Mesenteric fat pad (tissue), 1 donor: ENCODE results near the gene PFKP. TPM values are rescaled to one million over a fixed set of nuclear protein-coding genes. Genes with fewer than 3 reads are reported as not detected.
"Not testable (repeated sequence)": the region's sequence is repeated elsewhere in the genome, so short reads cannot be mapped to it uniquely, and the experiment has no call there.

Experiments
- DNase-seq: peaks from one replicate; pipeline ENCODE4 v3.0.0-alpha.2; 2020; ENCODE audit warnings: low spot score
- total RNA-seq: library from RNA; stranded (reverse); fragmentation: NEBNext Ultra II Directional; extraction: Animal tissue kit (Norgen Biotek cat#: 25700); gene quantifications from one replicate; pipeline ENCODE4 v1.2.1, GENCODE V29; 2021
- donor health status: DM: yes; HTN: yes; CAD: no.

The PFKP gene
- total RNA-seq, 1 donor from 2014 or later, result 37.9 TPM

GRCh38 chr10:3046981-3047547 lies 20.3 kb upstream of the PFKP start:
- DNase-seq, result no peak

DNA sequence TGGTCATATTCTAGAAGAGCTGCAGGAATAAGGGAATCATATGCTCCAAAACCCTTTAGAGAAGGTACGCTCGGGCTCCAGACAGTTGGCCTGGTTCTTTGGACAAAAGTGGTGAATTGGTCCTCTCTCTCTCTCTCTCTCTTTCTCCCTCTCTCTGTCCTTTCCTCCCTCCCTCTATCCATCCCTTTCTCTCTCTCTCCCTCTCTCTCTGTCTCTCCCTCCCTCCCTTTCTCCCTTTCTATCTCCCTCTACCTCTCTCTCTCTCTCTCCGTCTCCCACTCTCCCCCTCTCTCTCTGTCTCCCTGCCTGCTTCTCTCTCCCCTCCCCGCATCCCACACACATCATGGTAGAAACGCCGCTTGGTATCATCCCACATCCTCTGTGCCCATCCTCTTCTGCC lies 19.8 kb upstream of the PFKP start:
- no peak for DNase-seq

- no peak for DNase-seq
These were observed 19.0 kb upstream of the PFKP start for GRCh38 chr10:3048119-3049019.

DNA sequence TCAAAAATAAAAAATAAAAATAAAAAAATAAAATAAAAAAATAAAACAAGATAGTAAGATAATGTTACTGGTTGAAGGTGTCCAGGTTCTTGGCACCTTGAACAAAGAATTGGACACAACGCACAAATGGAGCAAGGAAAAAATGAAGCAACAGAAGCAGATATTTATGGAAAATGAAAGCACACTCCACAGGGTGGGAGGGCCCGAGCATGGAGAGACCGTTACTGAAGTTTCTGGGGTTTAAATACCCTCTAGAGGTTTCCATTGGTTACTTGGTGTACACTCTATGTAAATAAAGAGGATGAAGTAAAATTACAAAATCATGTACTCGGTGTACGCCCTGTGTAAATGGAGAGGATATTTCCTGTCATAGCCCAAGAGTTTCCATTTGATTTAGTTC lies 15.7 kb upstream of the PFKP start:
- no peak for DNase-seq

DNA sequence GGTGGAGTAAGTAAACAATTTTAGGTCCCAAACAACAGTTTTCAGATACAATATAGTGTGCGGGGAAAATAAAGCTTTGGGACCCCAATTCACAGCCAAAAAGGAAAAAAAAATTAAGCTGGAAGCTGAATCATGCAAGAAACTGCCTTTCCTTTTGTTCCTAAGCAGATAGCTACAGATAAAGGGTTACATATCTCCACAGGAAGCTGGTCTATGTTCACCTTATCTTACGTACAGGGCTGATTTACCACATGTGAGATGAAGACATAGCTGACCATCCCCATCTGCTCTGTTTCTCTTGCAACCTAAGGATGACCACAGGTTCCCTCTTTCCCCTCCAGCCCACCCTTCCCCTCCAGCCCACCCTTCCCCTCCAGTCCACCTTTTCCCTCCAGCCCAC lies 14.2 kb upstream of the PFKP start:
- DNase-seq, result no peak

GRCh38 chr10:3054183-3054850 lies 13.0 kb upstream of the PFKP start:
- no peak for DNase-seq

DNA sequence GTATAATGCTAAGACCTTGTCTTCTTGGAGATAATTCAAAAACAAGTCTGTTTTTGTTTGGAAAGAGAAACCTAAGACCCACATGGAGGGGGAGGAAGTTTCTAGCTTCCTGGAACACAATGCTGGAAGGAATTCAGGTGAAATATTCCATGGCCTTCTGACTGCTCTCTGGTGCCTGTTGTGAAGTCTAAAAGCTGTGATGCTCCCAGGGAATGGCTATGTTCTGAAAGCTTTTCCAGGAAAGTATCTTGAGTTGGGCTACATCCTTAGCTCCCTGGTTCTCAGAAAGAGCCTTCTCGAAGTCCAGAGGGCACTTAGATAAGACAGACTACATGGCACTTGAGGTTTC lies 12.5 kb upstream of the PFKP start:
- DNase-seq, result no peak

DNA sequence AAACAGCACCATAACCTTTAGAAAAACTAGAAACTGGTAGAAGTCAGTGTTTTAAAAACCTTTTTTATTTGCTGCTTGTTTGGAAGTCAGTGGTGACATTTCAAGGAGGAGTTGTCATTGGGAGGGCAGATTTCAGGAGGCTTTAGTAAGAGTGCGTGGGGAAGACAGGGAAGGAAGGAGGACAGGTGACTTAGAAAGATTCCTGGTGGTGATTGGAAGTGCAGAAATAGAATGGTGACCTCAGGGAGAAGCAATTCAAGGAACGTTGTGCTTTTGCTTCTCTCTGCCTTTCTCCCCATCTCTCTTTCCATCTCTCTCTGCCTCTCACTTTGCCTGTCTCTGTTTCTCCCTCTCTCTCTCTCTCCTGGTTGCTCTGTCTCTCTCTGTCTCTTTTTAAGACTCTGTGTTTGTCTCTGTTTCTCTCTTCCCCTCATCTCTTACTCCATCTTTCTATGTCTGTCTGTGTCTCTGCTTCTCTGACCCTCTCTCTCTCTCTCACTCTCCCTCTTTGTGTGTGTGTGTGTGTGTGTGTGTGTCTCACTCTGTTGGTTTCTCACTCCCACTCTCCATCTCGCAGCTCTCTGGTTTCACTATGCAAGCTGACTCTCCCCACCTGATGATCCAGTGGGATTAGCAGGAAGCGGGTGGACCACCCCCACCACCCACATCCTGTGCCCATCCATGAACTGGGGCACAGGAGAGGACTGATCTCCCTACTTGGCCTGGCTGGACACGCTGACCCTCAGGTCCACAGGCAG lies 10.9 kb upstream of the PFKP start:
- DNase-seq, result no peak

- no peak for DNase-seq
These were observed 9.4 kb upstream of the PFKP start for GRCh38 chr10:3057946-3058345.

- no peak for DNase-seq
These were observed 7.4 kb upstream of the PFKP start for GRCh38 chr10:3059974-3060373.

DNA sequence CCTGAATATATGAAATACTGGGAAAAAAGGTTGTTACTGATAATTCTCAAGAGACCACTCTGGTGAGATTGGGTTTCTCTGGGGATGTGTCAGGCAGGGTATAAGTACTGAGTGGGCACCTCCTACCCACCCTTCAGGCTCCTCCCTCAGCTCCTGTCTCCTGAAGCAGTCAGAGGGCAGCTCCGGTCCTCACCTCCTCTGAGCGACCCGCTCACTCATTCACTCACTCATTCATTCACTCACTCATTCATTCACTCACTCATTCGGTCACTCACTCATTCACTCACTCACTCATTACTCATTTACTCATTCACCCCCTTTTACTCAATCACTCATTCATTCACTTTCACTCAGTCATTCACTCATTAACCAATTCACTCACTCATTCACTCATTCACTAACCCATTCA lies 6.9 kb upstream of the PFKP start:
- DNase-seq, result no peak

GRCh38 chr10:3061323-3061898 lies 5.9 kb upstream of the PFKP start:
- DNase-seq, result not testable (repeated sequence)

- no peak for DNase-seq
These were observed 4.7 kb upstream of the PFKP start for GRCh38 chr10:3062502-3063186.

DNA sequence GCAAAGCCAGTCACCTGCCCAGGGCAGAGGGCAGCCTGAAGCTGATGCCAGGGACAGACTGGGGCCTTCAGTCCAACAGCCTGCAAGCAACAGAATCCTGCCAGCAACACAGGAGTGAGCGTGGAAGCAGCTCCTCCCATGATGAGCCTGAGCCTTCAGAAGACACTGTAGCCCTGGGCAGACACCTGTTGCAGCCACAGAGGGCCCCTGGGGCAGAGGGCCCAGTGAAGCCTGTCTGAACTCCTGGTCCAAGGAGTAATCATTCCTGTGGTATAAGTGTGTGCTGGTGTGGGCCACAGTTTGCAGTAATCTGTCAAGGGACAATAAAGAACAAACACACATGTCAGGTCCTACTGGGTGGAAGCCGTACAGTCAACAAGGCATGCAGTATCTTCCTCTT lies 2.9 kb upstream of the PFKP start:
- DNase-seq, result no peak

- no peak for DNase-seq
These were observed 1.7 kb upstream of the PFKP start for GRCh38 chr10:3065622-3066021.

DNA sequence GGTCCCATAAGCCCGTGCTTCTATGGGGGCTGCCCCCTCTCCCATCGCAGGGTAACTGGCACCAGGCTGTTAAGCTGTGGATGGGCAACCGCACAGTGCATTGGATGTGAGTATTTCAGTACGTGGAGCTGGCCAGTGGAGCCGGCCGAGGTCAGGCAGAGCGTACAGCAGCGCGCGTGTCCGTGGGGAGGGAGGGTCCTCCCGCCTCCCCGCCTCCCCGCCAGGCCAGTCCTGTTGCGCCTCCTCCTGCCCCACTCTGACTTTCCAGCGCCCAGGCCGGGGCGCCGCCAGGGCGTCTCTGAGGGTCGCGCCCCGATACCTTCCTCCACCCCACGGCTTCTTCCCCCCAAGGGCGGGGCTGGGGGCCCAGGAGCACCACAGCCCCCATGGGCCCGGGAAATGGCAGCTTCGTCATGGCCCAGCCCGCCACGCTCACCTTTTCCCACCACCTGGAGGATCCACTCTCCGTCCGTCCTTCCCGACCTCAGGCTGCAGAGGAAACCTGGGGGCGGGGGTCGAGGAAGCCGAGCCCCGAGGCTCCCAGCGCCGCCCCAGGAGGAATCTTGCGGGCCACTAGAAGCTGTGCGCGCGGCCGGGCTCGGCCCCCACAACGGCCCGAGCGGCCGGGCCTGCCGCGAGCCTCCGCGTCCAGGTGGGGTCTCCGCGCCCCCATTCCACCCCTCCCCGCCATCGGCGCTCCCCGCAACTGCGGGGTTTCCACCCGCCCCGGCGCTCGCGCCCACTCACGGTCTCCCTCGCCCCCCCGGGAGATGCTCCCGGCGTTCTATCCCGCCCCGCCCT lies 831 bp upstream of the PFKP start:
- DNase-seq, result no peak

- no peak for DNase-seq
These were observed 471 bp downstream of the PFKP start for GRCh38 chr10:3067859-3068179.

DNA sequence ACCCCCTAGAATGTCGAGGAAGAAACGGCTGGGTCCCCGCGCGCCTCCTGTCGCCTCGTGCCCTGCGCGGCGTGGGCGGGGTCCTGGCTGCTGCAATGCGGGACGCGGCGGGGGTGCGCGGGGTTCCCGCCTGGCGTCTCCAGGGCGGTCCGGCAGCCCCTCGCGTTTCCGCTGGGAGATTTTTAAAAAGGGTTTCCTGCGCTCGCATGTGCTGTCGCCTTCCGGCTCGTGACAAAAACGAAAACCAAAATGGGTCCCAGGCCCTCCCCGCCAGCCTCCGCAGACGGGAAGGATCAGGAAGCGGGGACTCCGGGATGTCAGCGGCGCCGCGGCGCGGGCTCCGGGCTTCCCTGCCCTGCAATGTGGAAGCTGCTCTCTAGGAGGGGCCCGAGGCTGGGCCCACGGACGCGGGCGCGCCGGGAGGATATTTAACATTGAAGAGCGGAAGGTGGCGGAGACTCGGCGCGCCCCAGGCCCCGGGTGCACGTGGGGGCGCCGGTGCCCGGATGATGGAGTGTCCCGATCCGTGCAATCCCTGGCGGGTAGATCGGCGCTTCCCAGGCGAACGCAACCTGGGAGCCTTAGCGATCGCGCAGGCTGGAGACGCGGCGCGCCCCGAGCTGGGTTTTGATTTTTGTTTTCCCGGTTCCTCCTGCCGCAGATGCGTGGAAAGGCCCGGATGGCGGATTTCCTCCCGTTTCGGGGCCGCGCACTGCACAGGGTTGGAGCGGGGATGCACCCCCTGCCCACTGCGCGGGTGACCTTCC lies 1.0 kb downstream of the PFKP start:
- no peak for DNase-seq

DNA sequence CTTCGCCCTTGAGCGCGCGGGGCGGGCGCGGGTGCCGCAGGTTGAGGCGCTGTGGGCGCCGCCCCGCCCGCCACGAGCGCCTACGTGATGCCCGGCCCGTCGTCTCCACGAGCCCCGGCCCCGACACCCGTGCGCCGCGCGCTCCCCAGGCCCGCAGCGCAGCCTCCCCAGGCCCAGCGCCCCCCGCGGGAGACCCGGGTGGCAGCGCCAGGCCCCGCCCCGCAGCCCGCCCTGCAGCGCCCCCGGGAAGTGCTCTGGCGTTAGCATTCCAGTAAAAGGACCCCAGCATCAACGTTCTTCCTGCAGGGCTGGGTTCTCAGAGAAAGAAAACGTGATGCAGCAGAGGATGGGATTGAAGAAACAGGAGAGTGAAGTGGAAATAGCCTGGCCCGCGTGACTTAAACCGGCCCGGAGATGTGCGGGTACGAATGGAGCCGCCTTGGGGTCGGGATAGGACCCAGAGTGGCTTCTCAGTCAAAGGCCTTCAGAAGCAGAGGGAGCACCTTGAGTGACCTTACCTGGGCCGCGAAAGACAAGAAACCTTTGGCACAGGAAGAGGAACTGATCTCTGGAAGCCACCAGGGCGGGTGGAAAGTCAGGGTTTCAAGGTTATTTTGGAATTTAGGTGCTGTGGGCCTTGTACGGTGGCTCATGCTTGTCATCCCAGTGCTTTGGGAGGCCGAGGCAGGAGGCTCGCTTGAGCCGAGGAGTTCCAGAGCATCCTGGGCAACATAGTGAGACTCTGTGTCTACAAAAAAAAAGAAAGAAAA lies 1.8 kb downstream of the PFKP start:
- DNase-seq, result no peak
